Kidney capillary endothelial cell (primary cell): Measurements from ENCODE around the gene CCDC86.

ENCODE experiments used
- DNase-seq: peaks from one replicate; pipeline ENCODE4 v3.0.0-alpha.2; 2018; ENCODE audit warnings: low spot score

CCDC86 gene

DNA sequence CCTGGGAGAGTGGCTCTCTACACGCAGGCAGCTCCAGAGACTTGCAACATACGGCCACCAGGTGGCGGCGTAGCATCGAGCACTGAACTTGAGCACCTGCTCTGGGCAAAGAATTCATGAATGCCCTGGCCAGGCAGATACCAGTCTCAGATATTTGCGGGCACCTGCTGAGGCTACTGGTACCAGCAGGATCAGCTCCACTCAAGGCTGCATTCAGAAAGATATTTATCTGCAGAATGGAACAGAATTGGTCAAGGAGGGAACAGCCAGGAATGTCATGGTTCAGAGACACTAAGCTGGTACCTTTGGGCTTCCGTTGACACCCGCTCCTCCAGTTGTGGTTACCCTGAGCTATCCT, 10.8 kb upstream of the CCDC86 start:
- peak; percentile 70 for DNase-seq

GRCh38 chr11:60831501-60832079, 10.3 kb upstream of the CCDC86 start:
- no peak for DNase-seq

GRCh38 chr11:60834742-60835533, 7.0 kb upstream of the CCDC86 start:
- DNase-seq: peak; percentile 45

DNA sequence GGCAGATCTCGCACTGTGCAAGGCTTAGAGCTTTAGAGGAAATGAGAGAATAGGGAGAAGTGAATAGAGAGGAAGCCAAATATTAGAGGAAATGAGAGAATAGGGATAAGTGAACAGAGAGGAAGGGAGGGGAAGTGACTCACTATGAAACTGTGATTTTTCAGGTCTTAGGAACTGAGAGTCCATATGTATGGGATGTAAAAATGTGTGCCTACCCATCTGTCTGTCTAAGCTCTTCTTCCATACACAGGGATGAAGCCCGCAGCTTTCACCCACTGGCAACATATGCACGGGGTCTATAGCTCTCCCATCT, 6.4 kb upstream of the CCDC86 start:
- no peak for DNase-seq

DNA sequence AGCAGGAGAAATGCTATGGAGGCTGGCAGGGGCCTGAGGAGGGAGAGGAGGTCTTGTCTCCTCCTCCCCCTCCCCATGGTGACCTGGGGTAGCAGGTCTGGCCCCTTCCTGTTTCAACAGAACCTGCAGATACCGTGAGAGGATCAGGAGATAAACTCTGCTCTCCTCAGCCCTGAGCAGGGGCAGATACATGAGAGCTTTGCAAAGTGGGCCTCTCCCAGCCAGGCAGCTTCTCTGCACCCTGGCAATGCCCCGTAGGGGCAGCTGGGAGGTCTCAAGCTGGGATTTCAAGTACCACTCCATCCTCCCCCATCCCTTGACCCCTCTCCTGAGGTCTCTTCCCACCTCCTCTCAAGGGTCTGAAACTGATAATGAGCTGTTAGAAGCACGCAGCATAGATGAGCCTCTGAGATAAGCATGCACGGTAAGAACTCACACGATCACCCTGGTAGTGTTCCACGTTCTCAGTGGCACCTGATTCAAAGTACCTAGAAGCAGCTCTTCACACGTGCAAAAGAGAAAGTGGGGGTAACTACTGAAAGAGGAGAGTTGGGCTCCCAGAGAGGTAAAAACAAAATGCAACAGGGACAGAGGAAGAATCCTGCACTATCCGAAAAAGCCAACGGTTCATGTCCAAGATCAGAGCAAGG, 4.9 kb upstream of the CCDC86 start:
- DNase-seq: no peak

GRCh38 chr11:60838132-60838531, 3.8 kb upstream of the CCDC86 start:
- no peak for DNase-seq

DNA sequence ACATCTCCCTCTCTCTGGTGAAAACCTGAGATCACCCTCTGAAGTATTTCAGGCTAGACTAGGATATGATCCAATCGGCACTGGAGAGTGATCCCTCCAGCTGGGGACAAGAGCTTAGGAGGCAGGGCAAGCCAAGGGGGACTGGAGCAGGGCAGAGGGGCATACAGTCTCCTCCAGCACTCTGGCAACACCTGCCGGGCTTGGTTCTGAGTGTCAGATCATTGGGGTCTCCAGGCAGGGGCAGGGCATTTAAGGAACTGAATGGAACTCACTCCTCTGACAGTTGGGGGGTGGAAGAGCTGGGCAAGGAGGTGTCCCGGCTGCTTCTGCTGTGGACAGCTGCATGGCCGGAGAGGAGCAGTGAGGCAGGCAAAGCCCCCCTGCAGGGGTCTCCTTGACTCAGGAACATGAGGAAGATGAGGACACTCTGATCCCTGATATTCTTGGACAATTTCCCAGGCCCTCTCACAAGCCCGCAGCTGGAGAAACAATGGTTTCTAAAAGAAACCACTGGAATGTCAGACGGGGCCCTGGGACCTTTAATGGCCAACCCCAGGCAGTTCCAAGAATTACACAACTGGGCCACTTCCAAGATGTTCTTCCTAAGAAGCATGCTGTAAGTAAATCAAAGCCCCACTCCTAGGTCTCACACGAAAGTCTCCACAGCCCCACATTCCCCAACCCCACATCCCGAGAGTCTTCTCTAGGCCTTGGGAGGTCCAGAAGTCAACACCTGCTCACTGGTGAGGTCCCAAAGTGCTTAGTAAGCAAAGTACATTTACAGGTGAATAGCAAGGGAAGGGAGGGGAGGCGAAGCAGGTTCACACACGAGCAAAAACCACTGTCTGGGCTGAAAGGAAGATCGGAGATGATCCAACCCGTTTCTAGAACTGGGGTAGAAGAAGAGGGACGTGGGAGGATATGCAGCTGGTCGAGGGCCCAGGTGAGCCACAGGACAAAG, 1.2 kb upstream of the CCDC86 start:
- no peak for DNase-seq

- no peak for DNase-seq
Observed at GRCh38 chr11:60842668-60843600, 1.0 kb downstream of the CCDC86 start.

DNA sequence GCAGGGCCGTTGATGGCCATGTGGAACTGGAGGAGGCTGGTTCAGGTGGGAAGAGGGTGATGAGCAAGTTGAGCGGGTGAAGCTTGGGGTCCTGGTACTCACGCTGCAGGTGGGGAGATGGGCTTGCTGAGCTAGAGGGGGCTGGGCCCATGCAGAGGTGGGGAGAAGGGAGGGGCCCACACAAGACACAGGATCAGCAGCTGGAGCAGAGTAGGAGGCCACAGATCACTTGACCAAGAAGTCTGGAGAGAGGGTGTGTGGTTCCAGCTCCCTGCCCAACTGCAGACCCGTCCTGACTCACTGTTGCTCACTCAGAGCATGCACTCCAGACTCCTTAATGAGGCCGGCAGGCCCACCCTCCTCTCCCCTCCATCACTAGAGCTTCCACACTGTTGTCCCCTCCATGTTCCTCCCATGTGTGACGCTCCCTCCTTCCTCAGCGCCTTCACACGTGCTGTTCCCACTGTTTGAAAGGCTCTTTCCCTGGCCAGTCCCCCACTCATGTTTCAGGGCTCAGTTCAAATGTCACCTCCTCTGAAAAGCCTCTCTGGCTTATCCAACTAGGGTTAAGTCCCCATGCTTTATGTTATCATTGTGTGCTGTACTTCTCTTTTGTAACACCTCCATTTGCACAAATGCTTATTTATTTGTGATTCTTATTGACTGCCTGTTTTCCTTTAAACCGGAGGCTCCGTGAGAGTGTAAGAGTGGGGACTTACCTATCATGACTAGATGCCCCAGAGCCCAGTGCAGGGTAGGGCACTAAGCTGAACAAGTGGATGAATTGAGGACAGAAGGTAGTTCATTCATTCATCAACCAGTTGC, 2.3 kb downstream of the CCDC86 start:
- no peak for DNase-seq

DNA sequence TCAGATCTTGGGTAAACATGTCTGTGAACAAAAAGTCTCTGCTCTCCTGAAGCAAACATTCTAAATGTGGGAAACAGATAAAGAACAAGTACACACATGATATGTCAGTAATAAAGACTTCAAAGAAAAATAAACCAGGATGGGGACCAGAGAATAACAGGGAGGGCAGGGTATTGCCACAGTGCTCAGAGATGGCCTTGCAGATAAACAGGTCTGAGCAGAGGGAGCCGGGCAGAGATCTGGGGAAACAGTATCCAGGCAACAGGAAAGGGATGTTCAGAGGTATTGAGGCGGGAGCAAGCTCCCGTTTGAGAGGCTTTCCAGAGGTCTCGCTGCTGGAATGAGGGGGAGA, 2.9 kb downstream of the CCDC86 start:
- no peak for DNase-seq

DNA sequence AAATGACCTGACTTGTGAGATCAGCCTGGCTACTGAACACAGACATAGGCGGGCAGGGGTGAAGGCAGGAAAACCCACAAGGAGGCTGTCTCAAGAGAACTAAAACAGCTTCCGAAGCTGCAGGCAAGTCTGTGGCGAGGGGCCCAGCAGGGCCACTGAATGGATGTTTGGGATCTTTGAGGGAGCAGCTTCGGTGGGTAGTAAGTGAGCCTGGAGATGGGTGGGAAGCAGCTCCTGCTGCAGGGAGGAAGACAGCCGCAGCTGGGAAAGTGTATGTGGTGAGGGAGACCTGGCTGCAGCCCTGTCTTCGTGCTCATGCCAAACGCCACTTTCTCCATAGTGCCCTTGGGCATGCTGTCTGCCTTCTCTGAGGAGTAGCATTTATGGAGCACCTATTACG, 3.4 kb downstream of the CCDC86 start:
- no peak for DNase-seq

- no peak for DNase-seq
Observed at GRCh38 chr11:60847281-60847680, 5.4 kb downstream of the CCDC86 start.

DNA sequence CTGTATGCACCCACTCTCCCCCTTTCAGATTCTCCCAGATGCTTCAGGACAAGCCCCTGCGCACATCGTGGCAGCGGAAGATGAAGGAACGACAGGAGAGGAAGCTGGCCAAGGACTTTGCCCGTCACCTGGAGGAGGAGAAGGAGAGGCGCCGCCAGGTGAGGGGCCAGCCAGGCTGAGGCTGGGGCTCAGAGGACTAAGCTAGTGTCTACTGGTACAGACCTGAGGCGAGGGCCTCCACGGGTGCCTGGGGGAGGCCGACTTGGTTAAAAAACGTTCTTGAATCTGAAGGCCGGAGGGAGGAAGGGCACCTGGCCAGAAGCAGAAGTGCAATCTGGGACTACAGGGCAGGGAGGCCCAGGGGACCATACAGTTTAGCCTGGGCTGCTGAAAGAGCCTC, 6.0 kb downstream of the CCDC86 start:
- no peak for DNase-seq

GRCh38 chr11:60848714-60849151, 6.8 kb downstream of the CCDC86 start:
- no peak for DNase-seq

GRCh38 chr11:60849641-60850520, 8.0 kb downstream of the CCDC86 start:
- DNase-seq: no peak

DNA sequence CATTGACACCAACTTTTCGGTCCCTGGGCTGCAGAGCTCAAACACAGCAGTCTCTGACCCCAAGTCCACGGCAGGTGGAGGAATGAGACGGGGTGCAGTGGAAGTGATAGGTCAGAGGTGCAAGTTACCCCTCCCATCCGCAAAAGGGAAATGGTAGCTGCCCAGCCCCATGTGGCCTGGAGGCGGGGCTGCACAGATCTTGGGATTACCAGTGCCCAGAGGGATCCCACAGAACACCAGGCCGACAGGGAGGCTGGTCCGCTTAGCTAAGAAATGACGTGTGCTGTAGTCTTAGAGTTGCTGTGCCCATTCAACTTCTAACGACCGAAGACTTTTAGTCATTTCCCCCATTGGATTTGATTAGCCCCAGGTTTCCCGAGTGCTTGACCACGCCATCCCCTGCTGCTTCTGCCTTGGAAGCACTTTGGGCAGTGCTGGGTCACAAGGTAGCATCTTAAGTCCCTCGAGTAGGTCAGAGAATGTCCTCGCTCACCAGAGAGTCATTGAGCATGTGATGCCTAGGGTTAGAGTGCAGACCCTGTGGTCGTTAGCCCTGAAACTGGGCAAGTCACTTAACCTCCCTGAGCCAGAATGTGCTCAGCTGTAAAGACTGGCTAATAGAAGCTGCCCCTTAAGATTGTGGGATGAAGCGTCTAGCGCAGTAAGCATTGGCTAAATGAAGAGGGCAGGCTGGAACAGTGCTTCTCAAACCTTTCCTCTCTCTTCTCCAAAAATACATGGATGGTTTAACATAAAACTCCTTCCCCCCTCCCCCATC, 9.6 kb downstream of the CCDC86 start:
- DNase-seq: no peak

- DNase-seq: no peak
Observed at GRCh38 chr11:60852117-60852981, 10.4 kb downstream of the CCDC86 start.
